Neural cell (in vitro differentiated cells): ENCODE results near the gene PPP2R2B. TPM values are rescaled to one million over a fixed set of nuclear protein-coding genes. Genes with fewer than 3 reads are reported as not detected.

ENCODE experiments used
- H2AFZ ChIP-seq: fragments of 200-600, 300-800 bp; sonication (generic), shearing (Covaris generic); 2 replicates; pipeline ENCODE4 v1.6.0; 2014; ENCODE audit warnings: low read depth, mild to moderate bottlenecking, antibody characterized with exemption, low read length, moderate library complexity
- H3F3A ChIP-seq: fragments of 200-600 bp; shearing (Covaris generic); 2 replicates; pipeline ENCODE4 v1.6.1; 2016; ENCODE audit warnings: mild to moderate bottlenecking, moderate library complexity, mixed read lengths, antibody characterized with exemption, low read length; ENCODE audit not compliant: insufficient read depth, poor library complexity, severe bottlenecking
- H3K27ac ChIP-seq: fragments of 200-600, 300-800 bp; sonication (generic), shearing (Covaris generic); 2 replicates; pipeline ENCODE4 v1.5.1; 2014; ENCODE audit warnings: mild to moderate bottlenecking, low read length, moderate library complexity
- H3K27me3 ChIP-seq: fragments of 300-800, 200-600 bp; sonication (generic), shearing (Covaris generic); 2 replicates; pipeline ENCODE4 v1.6.0; 2014; ENCODE audit warnings: mild to moderate bottlenecking, low read depth, low read length, moderate library complexity; ENCODE audit not compliant: insufficient read depth
- H3K36me3 ChIP-seq: fragments of 300-800, 200-600 bp; sonication (generic), shearing (Covaris generic); 2 replicates; pipeline ENCODE4 v1.5.1; 2014; ENCODE audit warnings: mild to moderate bottlenecking, antibody characterized with exemption, low read length, moderate library complexity; ENCODE audit not compliant: insufficient read depth
- H3K4me2 ChIP-seq: fragments of 300-800, 200-600 bp; sonication (generic), shearing (Covaris generic); 2 replicates; pipeline ENCODE4 v1.6.0; 2014; ENCODE audit warnings: mild to moderate bottlenecking, low read length
- H3K4me3 ChIP-seq: fragments of 300-800, 200-600 bp; sonication (generic), shearing (Covaris generic); 2 replicates; pipeline ENCODE4 v1.5.1; 2014; ENCODE audit warnings: mild to moderate bottlenecking, low read length, moderate library complexity
- H3K79me2 ChIP-seq: fragments of 200-600 bp; shearing (Covaris generic); replicated peaks from 2 replicates; pipeline ENCODE4 v1.6.0; 2014; ENCODE audit warnings: mild to moderate bottlenecking, low read length, moderate library complexity; ENCODE audit not compliant: insufficient read depth
- H3K9ac ChIP-seq: fragments of 300-800, 200-600 bp; sonication (generic), shearing (Covaris generic); 2 replicates; pipeline ENCODE4 v1.6.1; 2016; ENCODE audit warnings: mild to moderate bottlenecking, low read length, mixed read lengths
- H3K9me2 ChIP-seq: fragments of 200-600 bp; shearing (Covaris generic); 2 replicates; pipeline ENCODE4 v1.6.1; 2016; ENCODE audit warnings: mild to moderate bottlenecking, low read length, mixed read lengths; ENCODE audit not compliant: insufficient read depth
- H3K9me3 ChIP-seq: fragments of 200-600, 300-800 bp; sonication (generic), shearing (Covaris generic); 2 replicates; pipeline ENCODE4 v1.6.1; 2016; ENCODE audit warnings: mild to moderate bottlenecking, mixed run types, low read length, moderate library complexity, mixed read lengths
- H4K20me1 ChIP-seq: fragments of 200-600 bp; shearing (Covaris generic); 2 replicates; pipeline ENCODE4 v1.6.1; 2016; ENCODE audit warnings: mild to moderate bottlenecking, mixed run types; ENCODE audit not compliant: insufficient read depth
- EP300 ChIP-seq: fragments of 450-650 bp; conservative IDR thresholded peaks from 2 replicates; pipeline ENCODE4 v1.6.1; 2014; ENCODE audit warnings: antibody characterized with exemption, mild to moderate bottlenecking, moderate library complexity; ENCODE audit not compliant: poor library complexity, severe bottlenecking
- EZH2 ChIP-seq: fragments of 200-600, 300-800 bp; shearing (Covaris generic), sonication (generic); IDR thresholded peaks from 2 replicates; pipeline ENCODE4 v1.6.1; 2014; ENCODE audit warnings: antibody characterized with exemption, low read length, borderline replicate concordance, mild to moderate bottlenecking; ENCODE audit not compliant: insufficient read depth, poor library complexity, severe bottlenecking
- MXI1 ChIP-seq: fragments of 450-650 bp; conservative IDR thresholded peaks from 2 replicates; pipeline ENCODE4 v1.6.1; 2014; ENCODE audit warnings: antibody characterized with exemption, mild to moderate bottlenecking; ENCODE audit not compliant: poor library complexity, severe bottlenecking
- POLR2AphosphoS5 ChIP-seq: IDR thresholded peaks from 2 replicates; pipeline ENCODE4 v1.6.1; 2012
- RAD21 ChIP-seq: fragments of 450-650 bp; conservative IDR thresholded peaks from 2 replicates; pipeline ENCODE4 v1.6.1; 2014; ENCODE audit warnings: antibody characterized with exemption, mild to moderate bottlenecking, moderate library complexity
- REST ChIP-seq: IDR thresholded peaks from 2 replicates; pipeline ENCODE4 v1.6.1; 2012; ENCODE audit warnings: borderline replicate concordance
- SMC3 ChIP-seq: fragments of 450-650 bp; conservative IDR thresholded peaks from 2 replicates; pipeline ENCODE4 v1.6.1; 2014; ENCODE audit warnings: antibody characterized with exemption, mild to moderate bottlenecking, moderate library complexity; ENCODE audit not compliant: poor library complexity
- TAF1 ChIP-seq: IDR thresholded peaks from 2 replicates; pipeline ENCODE4 v1.6.1; 2012; ENCODE audit warnings: low read depth
- polyA plus RNA-seq: library from polyadenylated mRNA; depleted of rRNA; stranded (reverse); fragments of >200 nt; gene quantifications from 2 replicates; pipeline ENCODE4 v1.2.3, GENCODE V29; 2014
- TF ChIP-seq, protein P1 (sequence below): fragments of 450-650 bp; IDR thresholded peaks from 2 replicates; pipeline ENCODE4 v1.5.1; 2014; ENCODE audit warnings: antibody characterized with exemption, mild to moderate bottlenecking, moderate library complexity; ENCODE audit not compliant: poor library complexity, severe bottlenecking

Gene PPP2R2B
- polyA plus RNA-seq, 1 donor from 2014 or later: 250 TPM

DNA sequence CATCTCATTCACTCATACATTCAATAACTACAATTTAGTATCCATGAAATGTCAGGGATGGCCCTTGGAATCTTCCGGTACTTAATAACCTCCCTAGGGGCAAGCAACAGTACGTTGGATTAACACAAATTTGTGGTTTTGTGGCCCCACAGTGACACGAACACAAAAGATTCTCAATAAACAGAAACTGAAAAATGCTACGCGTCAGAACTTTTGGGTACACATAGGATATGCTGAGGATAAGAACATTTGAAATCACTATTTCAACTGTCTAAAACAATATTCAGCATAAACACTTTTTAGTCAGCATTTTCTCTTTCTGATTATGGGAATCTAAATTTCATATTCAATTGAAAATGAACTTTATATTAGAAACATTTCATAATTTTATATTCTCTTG is 255.5 kb downstream of the PPP2R2B start:
- Histone ChIP-seq H2AFZ (no peak overlapping the region), H3K4me2 (peak overlapping the region; percentile 31), H4K20me1 (no peaks in the 10 kb centered on the region), H3K4me3 (peak overlapping the region; percentile 6), H3K9ac (no peak overlapping the region), H3K9me2 (no peaks in the 10 kb centered on the region), H3K79me2 (no peaks in the 10 kb centered on the region), H3K9me3 (no peaks in the 10 kb centered on the region), H3K27ac (peak overlapping the region; percentile 58), H3K36me3 (peaks cover 12% of the 10 kb centered on the region), H3F3A (no peaks in the 10 kb centered on the region), H3K27me3 (no peaks in the 10 kb centered on the region)
- no peak for TF ChIP-seq TAF1
- TF ChIP-seq SMC3: no peak
- TF ChIP-seq POLR2AphosphoS5: no peak
- TF ChIP-seq EZH2: no peak
- TF ChIP-seq, protein P1, sequence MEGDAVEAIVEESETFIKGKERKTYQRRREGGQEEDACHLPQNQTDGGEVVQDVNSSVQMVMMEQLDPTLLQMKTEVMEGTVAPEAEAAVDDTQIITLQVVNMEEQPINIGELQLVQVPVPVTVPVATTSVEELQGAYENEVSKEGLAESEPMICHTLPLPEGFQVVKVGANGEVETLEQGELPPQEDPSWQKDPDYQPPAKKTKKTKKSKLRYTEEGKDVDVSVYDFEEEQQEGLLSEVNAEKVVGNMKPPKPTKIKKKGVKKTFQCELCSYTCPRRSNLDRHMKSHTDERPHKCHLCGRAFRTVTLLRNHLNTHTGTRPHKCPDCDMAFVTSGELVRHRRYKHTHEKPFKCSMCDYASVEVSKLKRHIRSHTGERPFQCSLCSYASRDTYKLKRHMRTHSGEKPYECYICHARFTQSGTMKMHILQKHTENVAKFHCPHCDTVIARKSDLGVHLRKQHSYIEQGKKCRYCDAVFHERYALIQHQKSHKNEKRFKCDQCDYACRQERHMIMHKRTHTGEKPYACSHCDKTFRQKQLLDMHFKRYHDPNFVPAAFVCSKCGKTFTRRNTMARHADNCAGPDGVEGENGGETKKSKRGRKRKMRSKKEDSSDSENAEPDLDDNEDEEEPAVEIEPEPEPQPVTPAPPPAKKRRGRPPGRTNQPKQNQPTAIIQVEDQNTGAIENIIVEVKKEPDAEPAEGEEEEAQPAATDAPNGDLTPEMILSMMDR: no peak
- TF ChIP-seq MXI1: no peak
- TF ChIP-seq EP300: no peak
- TF ChIP-seq REST: no peak
- TF ChIP-seq RAD21: no peak

DNA sequence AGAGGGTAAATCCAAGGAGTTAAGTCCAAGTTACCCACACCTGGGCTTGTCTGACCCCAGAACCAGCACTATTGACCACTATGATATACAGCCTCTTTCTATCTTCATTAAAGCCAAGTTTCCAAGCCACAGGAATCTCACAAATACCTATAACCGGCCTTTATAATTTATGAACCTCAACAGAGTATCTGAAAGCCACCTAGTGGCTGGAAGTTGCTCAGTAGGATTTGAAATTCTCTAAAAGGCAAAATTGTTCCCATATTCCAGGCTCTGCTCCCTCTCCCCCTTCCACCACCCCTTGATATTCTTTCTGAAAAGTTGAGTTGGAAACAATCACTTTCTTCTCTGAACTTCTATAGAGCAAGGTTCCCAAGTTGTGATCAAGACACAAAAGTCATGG is 256.2 kb downstream of the PPP2R2B start:
- TF ChIP-seq MXI1 (no peak), SMC3 (no peak)
- TF ChIP-seq, protein P1: peak; percentile 34
- no peaks in the 10 kb centered on the region for H3K27me3 ChIP-seq
- no peaks in the 10 kb centered on the region for H3F3A ChIP-seq
- peaks cover 12% of the 10 kb centered on the region for H3K36me3 ChIP-seq
- H3K9me3 ChIP-seq: no peaks in the 10 kb centered on the region
- H3K4me3 ChIP-seq: no peak overlapping the region
- no peaks in the 10 kb centered on the region for H3K79me2 ChIP-seq
- H3K27ac ChIP-seq: peak overlapping the region; percentile 79
- H3K9me2 ChIP-seq: no peaks in the 10 kb centered on the region
- no peaks in the 10 kb centered on the region for H4K20me1 ChIP-seq
- H3K9ac ChIP-seq: no peak overlapping the region
- no peak overlapping the region for H2AFZ ChIP-seq
- H3K4me2 ChIP-seq: no peak overlapping the region
